Activated CD8-positive, alpha-beta memory T cell treated with anti-CD3 and anti-CD28 coated beads for 4 hours (primary cell): Measurements from ENCODE around the gene NBDY.

Source experiments
- DNase-seq, 2 donors: peaks; one replicate each; pipeline ENCODE4 v3.0.0-alpha.2; 2020; ENCODE audit warnings: low read depth in 2 of 2

Gene NBDY

DNA sequence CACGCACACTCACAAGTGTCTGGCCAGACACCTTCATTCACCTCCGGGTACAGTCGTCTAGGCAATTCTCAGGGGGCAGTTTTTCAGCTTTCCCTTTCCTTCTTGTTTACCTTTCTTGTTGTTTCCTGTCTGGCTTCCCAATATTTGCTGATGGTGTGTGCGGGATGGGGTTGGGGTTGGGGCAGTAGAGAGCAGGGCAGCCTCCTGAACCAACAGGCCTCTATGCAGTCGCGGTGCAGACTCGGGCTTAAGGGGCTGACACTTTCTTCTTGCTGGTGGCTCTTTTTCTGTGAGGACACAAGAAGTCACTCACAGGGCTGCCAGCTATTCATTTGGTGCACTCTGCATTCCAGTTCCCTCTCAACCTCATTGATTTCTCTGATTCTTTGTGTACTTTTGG, 56.4 kb downstream of the NBDY start:
- DNase-seq, result no peak

DNA sequence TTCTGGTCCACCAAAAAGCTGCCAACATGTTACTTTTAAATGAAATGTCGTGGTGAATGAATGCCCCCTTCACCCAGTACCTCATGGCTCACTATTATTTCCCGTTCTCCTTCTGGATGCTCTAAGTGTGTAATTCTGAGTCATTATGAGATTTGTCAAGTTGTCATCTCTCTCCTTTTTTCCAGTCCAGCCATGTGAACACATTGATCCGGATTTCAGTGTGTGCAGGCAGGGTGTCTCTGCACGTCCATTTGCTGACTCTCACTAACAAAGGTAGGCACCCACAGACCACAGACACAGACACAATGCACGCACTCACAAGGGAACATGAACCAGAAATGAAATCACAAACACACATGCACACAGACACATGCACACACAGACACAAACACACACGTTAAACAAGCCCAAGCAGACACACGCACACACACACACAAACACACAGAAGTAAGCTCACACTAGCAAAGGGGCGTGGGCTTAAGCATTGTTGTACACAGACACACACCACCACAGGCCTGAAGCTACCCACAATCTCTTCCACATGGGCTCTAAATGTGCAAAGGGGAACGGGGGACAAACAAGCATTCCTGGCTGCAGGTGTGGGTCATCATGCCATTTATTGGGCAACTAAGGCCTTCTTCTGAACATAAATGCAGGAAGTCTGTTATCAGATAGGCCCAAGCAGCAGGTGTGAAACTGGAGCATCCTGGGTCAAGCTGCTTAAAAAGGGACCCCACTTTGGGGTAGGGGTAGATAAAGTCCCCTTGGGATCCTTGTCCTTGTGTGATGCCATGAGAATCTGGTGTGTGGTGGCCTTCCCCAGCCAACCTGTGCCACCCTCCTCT, 58.1 kb downstream of the NBDY start:
- DNase-seq, result no peak

DNA sequence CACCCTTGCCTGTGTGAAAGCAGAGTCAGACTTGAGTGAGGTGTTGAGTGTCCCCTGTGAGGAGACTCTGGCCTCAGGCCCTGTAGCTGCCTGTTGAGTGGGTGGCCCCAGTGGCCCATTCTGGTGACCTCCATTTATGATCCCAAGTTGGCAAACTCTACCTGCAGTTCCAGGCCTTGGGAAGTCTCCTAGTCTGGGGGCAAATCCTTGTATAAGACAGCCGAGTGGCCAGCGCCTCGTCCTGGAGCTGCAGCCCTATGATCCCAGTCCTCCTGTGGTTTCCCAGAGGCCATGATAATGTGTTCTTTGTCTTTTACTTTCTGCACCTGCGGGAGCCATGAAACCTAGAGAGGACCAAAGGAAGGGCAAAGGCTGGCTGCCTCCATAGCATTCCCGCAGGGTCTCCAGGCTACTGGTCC, 58.7 kb downstream of the NBDY start:
- no peak for DNase-seq

DNA sequence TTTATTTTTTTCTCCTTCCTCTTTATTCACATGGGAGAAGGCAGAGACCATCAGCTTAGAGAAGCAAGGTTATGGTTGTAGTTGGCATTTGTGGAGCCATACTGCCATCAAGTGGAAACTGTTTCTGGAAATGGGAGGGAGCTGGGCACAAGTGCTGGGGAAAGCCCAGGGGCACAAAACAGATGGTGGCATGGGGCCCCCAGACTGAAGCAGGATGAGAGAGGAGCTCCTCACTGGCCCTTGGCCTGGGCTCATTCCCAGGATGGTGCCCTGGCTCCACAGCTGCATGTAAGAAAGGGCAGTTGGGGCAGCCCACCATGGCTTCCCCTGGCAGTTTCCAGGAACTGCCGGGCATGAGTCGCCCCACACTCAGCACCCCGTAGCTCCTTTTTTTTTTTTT, 59.2 kb downstream of the NBDY start:
- no peak for DNase-seq

DNA sequence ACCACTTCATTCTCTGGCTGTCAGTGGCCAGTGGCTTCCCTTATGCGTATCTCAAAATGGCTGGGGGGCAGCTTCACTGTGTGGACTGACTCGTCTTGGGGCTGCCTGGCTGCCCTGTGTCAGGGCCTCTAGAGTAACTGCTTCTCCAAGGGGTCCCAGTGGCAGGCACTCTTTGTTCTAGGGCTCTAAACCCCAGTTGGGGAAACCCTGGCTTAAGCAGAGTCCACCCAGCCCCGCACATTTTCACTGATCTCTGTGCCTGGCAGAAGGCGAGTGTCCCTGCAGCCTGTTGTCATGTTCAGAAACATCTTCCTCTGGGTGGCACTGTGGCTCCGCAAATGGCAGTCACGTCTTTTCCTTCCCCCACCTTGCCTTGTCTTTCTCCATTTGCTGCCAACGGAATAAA, 59.7 kb downstream of the NBDY start:
- peak in 1 of 2 donors; percentile 37 for DNase-seq

DNA sequence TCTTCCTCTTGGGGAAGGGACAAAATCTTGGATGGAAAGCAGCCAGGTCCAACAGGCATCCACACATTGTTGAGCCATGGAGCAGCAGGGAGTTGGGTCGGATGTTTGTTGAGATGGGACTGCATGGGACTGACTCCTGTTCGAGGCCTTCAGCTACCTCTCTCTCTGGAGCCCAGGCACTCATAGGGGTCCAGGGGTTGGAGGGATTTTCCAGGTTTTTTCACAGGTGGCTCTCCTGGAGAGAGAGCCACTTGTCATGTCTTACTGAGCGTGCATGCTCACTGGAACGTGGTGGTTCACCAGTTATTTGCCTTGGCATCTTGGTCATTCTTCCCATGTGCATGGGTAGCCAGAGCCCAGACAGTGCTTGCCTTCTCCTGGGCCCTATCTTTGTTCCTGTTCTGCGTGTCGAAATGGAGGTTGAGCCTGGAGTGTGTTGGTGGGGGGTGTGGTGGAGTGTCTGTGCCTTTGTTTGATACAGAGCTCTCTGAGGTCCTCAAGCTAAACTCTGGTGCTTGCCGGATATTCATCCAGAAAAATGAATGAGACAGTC, 60.6 kb downstream of the NBDY start:
- DNase-seq, result no peak

DNA sequence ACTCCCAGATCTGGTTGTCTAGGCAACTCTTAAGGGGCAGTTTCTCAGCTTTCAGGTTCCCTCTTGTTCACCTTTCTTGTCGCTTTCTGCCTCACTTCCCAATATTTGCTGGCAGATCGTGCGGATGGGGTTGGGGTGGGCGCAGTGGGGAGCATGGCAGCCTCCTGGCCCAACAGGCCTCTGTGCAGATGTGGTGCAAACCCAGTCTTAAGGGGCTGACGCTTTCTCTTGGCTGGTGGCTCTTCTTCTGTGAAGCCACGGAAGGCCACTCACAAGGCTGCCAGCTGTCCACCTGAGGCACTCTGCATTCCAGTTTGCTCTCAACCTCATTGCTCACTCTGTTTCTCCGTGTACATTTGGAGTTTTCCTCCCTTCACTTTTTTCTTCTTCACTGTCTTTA, 61.7 kb downstream of the NBDY start:
- DNase-seq, result no peak

DNA sequence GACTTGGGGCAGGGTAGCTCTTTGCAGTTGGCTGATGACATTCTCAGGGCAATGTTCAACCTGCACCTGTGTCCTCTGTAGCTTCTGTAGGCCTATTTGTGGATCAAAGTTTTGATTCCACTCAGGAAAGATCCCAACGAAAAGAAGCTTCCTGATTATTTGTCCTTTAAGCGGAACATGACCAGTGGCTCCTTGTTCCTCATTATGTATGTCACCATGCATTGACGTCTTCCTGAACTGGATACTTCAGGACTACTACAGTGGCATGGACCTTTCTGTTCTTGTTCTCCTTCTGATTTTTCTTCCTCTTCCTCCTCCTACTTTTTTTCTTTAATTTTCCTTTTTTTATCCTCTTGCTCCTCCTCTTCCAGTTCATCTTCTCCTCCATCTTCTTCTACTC, 62.4 kb downstream of the NBDY start:
- no peak for DNase-seq

DNA sequence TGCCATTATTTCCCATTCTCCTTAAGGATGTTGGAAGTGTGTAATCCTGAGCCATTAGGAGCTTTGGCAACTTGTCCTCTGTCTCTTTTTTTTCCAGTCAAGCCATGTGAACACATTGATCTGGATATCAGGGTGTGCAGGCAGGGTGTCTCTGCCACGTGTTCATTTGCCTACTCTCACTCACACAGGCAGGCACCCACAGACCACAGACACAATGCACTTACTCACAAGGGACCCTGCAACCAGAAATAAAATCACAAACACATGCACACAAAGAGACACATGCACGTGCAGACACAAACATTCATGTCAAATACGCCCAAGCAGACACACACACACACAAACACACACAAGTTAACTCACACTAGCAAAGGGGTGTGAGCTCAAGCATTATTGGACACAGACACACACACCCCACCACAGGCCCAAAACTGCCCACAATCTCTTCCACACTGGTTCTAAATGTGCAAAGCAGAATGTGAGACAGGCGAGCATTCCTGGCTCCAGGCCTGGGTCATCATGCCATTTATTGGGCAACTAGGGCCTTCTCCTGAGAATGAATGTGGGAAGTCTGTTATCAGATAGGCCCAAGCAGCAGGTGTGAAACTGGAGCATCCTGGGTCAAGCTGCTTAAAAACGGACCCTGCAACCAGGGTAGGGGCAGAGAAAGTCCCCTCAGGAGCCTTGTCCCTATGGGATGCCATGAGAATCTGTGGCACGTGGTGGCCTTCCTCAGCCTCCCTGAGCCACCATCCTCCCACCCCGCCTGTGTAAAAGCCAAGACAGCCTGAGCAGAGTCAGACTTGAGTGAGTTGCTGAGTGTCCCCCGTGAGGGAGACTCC, 63.4 kb downstream of the NBDY start:
- no peak for DNase-seq

DNA sequence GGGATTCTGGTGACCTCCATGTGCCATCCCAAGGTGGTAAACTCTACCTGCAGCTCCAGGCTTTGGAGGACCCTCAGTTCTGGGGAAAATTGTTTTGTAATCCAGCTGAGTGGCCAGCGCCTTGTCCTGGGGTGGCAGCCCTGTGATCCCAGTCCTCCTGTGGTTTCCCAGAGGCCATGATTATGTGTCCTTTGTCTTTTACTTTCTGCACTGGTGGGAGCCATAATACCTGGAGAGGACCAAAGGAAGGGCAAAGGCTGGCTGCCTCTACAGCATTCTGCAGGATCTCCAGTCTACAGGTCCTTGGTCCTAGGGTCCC, 64.0 kb downstream of the NBDY start:
- DNase-seq, result no peak

DNA sequence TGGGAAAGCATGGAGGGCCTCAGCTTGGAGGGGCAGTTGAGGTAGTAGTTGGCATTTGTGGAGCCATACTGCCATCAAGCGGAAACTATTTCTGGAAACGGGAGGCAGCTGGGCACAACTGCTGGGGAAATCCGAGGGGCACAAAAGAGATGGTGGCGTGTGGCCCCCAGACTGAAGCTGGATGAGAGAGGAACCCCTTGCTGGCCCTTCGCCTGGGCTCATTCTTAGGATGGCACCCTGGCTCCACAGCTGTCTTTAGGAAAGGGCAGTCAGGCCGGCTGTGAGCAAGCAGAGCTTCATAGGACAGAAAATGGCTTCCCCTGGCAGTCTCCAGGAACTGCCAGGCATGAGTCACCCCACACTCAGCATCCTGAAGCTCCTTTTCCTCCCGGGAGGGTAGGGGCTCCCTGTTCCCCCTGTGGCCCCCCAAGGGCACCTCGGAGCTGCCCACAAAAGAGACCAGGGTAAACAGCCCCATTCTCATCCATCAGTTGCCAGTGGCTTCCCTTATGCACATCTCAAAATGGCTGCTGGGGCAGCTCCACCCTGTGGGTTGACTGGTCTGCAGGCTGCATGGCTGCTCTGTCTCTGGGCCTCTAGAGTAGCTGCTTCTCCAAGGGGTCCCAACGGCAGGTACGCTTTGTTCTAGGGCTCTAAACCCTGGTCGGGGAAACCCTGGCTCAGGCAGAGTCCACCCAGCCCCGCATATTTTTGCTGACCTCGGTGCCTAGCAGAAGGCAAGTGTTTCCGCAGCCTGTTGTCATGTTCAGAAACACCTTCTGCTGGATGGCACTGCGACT, 64.7 kb downstream of the NBDY start:
- DNase-seq, result no peak

DNA sequence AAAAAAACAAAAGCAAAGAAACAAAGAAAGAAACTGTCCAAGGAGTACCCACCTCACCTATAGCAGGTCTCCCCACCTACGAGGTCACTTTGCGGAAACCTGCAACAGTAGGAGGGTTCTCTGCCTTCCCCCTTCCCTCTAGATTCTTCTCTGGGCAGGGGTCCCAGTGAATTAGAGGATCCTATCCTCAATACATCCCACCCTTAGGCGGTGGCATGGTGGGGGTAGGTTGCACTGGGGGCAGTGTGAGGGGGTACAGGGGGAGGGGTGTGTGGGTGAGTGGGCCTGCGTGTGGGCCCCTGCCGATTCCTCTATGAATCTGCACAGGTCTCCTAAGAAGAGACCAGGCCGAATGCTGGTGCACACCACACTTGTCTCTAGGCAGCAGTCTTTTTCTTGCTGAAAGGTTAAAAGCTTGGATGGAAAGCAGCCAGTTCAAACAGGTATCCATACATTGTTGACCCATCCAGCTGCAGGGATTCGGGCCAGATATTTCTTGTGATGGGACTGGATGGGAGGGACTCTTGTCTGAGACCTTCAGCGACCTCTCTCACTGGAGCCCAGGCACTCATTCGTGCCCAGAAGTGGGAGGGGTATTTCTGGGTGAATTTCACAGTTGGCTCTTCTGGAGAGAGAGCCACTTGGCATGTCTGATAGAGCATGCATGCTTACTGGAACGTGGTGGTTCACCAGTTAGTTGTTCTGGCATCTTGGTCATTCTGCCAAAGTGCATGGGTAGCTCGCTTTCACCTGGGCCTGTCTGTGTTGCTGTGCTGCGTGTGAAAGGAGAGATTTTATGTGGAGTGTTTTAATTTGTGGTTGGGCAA, 65.6 kb downstream of the NBDY start:
- no peak for DNase-seq

DNA sequence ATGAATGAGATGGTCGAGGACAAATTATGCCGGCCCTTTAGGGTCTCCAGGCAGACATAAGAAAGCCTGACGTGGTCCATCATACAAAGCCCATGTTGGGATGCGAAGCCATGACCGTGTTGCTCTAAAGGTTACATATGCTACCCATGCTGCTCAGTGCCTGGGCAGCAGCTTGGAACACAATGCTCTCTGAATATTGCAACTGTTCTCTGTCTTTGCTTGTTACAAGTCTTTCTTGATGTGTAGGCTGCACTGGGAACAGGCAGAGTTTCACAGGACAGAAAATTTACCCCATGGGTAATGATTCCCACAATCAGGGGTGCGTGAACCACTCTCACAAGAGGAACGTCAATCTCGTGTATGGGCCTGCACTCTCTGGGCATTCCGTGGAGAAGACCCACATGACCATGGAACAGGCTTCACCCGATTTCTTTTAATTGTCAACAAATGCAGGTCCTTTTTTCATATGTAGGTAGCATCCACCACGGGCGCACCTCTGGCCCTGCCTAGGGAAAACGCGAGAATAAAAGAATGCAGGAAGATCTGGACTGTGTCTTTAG, 66.3 kb downstream of the NBDY start:
- DNase-seq, result no peak

DNA sequence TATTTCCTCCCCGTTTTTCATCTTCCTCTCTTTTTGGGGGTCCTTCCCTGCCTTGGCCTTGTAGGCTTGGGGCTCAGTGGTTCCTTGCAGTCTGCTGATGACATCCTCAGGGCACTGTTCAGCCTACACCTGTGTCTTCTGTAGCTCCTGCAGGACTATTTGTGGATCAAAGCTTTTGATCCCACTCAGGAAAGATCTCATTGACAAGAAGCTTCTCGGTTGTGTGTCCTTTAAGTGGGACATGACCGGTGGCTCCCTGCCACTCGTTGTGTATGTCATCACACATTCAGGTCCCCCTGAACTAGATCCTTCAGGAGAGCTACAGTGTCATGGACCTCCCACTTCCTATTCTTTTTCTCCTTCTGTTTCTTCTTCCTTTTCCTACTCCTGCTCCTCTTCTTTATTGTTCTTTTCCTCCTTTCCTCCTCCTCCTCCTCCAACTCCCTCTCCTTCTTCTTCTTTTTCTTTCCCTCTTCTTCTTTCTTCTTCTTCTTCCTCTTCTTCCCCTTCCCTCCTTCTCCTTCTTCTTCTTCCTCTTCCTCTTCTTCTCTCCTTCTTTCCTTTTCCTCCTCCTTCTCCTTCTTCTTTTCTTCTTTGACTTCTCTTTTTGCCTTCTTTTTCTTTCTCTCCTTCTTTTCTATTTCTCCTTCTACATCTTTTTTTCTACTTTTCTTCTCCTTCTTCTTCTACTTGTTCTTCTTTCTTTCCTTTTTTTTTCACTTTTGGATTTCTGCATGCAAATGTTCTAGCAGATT, 67.8 kb downstream of the NBDY start:
- no peak for DNase-seq

DNA sequence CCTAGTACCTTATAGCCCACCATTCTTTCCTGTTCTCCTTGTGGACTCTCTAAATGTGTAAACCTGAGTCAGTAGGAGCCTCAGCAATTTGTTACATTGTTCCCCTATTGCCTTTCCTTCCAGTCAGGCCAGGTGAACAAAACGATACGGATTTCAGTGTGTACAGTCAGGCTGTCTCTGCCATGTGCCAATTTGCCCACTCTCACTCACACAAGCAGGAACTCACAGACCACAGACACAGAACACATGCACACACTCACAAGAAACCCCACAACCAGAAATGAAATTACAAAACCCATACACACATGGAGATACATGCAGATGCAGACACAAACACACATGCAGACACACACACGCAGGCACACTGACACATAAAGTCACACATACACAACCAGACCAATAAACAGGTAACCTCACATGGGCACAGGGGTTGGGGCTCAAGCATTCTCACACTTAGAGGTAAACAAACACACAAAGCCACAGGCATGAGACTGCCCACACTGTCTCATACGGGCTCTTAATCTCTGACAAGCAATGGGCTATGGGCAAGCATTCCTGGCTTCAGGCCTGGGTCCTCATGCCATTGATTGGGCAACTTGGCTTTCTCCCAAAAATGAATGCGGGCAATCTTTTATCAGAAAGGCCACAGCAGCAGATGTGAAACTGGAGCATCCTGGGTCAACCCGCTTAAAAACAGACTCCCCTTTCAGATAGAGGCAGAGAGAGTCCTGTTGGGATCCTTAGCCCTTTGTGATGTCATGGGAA, 68.7 kb downstream of the NBDY start:
- DNase-seq, result no peak

DNA sequence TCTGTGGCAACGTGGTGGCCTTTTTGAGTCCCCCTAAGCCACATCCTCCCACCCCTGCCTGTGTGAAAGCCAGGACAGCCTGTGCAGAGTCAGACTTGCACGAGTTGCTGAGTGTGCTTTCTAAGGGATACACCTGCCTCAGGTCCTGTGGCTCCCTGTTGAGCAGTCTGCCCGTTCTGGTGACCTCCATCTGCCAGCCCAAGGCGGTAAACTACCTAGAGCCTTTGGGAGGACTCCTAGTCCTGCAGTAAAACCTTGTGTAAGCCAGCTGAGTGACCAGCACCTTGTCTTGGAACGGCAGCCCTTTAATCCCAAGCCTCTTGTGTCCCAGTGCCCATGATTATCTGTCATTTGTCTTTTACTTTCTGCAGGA, 69.3 kb downstream of the NBDY start:
- no peak for DNase-seq

DNA sequence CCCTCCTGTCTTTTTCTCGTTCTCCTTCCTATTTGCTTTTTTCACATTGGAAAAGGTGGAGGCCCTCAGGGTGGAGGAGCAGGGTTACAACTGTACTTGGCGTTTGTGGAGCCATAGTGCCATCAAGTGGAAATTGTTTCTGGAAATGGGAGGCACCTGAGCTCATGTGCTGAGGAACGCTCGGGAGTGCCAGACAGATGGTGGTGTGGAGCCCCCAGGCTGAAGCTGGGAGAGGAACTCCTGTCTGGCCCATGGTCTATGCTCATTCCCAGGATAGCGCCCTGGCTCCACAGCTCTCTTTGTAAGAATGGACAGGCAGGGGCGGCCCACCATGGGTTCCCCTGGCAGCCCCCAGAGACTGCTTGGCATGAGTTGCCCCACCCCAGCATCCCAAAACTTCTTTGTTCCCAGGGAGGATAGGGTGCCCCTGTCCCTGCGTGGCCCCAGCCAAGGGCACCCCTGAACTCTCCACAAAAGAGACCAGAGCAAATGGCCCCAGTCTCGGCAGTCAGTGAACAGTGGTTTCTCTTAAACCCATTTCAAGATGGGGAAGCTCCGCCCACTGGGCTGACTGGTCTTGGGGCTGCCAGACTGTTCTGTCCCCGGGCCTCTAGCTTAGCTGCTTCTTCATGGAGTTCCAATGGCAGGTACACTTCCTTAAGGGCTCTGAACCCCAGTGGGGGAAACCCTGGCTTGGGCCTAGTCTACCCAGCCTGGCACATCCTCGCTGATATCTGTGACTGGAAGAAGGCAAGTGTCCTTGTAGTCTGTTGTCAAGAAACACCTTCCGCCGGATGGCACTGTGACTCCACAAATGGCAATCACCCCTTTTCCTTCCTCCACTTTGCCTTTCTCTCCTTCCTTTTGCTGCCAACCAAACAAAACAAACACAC, 70.1 kb downstream of the NBDY start:
- no peak for DNase-seq

DNA sequence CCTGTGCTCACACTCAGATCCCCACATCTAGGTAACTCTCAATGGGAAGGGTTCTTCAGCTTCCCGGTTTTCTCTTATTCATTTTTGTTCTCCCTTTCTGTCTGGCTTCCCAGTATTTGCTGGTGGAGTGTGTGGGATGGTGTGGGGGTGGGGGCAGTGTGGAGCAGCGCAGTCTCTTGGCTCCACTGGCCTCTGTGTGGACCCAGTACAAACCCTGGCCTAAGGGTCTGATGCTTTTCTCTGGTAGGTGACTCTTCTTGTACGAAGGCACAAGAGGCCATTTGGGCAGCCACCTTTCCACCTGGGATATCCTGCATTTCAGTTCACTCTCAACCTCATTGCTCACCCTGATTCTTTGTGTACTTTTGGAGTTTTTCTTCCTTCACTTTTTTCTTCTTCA, 71.3 kb downstream of the NBDY start:
- DNase-seq, result no peak
